NCI-H128 (cell line): ENCODE data around the gene WDR1.

Source experiments
- DNase-seq: peaks from one replicate; lab custom pipeline; 2025; ENCODE audit not compliant: unreplicated experiment; lab: John Stamatoyannopoulos, UW

WDR1 gene

DNA sequence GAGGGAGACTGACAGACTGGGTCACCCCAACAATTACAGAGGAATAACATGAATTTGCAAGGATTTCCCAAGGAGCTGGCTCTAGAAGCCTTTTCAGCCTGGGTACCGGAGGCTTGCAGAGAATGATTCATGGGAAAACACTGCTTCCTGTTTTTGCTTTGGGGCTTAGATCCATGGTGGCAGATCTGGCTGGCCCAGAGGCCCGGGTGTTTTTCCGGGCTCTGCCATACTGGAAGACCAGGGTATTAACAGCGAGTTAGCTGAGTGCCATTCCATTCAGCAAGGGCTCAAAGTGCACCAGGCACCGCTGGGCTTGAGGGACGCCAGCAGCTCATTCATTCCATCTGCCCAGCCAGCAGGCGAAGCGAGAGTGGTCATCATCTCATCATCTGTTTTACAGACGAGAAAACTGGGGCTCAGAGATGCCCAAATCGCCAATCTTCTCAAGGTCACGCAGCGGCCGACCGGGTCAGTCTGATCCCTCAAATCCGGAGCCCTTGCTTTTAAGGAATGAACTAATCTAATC lies 1.3 kb downstream of the WDR1 start:
- no peak for DNase-seq

GRCh38 chr4:10114607-10115006 lies 2.0 kb downstream of the WDR1 start:
- no peak for DNase-seq

GRCh38 chr4:10114147-10114546 lies 2.5 kb downstream of the WDR1 start:
- DNase-seq: no peak

GRCh38 chr4:10113362-10114047 lies 3.1 kb downstream of the WDR1 start:
- DNase-seq: no peak

GRCh38 chr4:10112658-10113284 lies 3.8 kb downstream of the WDR1 start:
- no peak for DNase-seq

DNA sequence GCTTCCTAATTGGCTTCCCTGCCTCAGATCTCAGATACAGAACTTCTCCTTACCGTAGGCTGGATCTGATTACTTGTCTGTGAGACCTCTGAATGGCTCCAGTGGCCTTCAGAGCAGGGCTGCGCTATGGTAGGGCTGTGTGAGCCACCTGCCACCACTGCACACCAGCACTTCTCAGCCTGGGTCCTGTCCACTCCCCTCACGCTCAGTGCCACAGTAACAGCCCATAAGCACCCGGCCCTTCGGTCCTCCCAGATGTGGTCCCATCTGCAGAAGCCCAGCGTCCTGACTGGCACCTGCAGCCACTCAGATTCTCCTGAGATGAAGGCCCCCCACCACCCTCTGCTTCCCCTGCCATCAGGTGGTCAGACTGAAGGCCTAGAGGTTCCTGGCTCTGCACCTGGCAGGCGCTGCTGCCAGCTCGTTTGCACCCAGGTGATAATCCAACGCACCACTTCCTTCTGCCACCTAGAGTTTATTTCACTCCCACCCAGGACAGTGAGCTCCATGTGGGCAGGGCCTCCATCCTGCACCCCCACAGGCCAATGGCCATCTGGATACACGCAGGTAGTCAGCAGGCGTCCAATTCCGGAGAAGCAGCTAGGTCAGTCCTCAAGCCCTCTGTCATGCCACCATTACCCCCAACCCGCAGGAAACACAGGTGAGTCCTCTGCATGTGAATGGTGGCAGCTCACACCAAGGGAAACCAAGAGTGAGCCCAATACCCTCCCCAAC lies 5.4 kb downstream of the WDR1 start:
- no peak for DNase-seq

DNA sequence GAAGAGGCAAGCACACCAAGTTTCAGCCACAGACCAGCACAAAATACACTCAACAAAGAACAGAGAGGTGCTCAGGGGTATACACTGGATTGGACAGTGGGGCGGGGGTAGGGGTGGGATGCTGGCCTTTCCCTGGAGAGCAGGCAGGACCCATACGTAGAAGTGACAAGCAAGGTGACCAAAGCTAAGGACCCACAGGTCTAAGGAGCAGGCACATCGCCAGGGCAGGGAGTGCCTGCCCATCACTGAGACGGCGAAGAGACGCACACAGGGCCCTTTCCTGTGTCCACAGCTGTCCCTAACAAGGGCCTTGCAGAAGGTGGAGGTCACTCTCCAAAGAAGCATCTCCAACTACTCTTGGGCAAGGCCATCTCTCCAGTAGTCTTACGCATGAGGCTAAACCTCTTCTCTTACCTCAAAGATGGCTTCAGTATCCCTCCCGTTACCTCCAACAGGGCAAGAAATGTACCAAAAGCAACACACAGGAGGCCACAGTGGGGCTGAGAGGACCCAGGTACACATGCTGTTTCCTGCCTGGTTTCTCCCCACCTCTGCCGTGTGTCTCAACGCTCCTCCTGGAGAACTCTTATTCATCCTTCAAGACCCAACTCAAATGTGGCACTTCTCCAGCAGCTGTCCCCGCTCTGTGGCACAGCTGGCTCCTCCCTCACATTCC lies 6.5 kb downstream of the WDR1 start:
- DNase-seq: no peak

DNA sequence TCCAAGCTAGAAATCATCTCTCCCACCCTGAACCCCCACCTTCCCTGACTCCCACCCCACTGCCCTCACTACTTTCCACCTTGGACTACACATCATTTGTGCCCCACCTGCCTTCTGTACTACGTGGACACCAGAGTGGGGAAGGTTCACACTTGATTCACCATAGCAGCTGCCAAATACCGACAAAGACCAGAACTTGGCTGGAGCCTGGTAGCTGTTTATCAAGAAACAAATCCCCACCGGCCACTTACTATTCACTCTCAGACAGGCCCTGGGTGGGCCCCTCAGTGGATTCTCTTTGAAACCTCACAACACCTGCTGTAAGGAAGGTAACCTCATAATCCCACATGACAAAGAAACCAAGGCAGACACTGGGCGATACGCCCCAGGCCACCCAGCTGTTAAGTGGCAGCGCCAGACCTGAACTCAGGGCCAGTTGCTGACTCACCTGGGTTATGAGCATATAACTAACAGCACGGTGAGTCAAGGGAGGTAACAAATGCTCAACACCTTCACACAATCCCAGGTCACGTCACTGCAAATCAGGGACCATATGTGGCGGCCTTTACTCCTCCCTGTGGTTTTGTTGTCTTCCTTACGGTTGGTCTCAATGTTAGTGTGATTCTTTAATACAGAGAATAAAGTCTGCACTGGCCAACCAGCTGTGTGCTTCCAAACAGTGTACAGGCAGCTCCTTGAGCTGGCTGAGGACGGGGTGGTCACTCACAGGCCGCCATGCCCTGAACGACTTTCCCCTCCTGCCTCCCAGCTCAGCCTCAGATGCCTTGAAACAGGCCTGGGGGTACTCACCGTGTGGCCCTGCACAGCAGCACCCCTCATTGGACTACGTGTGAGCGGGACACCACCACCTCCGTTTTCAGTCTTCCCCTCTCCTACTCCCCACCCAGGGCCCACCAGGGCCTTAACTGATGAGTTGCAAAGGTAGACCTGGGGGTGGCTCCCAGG lies 7.5 kb downstream of the WDR1 start:
- no peak for DNase-seq

DNA sequence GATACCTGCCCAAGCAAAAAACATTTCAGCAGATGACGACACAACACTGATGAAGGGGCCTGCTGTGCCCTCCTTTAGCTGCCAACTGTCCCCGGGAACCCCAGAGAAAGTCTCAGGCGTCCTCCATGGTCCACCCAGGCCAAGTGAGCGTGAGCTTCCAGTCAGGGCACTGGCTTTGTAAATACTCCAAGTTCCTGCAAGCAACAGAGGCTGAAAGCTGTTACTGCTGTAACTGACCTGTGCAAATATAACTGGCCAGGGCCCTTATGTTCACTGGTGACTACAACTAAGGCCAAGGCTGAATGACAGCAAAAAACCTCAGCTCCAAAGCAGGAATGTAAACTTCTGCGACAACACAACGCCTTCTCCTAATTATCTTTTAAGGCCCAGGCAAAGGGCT lies 8.2 kb downstream of the WDR1 start:
- DNase-seq: no peak

- DNase-seq: no peak
Observed at GRCh38 chr4:10107111-10108091, 9.2 kb downstream of the WDR1 start.

DNA sequence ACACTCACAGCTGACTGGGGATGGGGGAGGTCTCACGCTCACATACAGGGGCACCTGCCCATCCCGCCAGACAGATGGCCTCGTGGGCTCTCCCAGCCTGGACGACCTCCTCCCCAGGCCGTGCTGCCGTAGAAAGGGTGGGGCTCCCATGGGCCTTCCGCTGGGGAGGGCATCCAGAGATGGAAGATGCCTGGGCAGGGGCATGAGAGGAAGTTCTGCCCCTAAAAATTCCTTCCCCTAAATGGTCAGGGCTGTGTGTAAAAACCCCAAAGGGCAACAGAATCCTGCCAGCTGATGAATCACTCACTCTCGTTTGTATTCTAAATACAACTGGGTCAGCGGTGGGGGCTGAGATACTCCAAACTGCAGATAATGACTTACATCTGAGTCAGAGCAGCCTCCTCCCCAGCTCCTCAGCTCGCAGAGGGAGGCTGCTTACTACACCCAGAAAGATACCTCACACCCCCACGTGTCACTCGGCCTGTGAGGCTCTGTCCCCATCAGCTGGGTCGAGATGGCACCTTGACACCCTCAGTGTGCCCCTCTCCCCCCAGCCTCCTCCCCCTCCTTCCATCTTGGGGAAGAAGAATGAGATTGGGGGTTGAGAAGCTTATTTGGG lies 10.1 kb downstream of the WDR1 start:
- DNase-seq: no peak

- no peak for DNase-seq
Observed at GRCh38 chr4:10105920-10106319, 10.7 kb downstream of the WDR1 start.

GRCh38 chr4:10105421-10105820 lies 11.2 kb downstream of the WDR1 start:
- DNase-seq: no peak

DNA sequence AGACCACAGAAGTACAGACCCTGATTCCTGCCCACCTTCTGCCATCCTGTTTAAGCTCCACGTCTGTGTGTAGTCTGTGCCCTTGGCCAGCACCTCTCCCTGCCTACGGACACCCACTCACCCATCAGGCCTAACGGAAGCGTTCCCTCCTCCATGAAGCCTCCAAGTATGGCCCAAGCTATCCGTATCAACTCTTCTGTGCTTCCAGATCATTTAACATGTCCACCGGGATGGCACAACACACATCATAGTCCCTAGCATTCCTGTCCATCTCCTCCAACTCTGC lies 11.7 kb downstream of the WDR1 start:
- no peak for DNase-seq

DNA sequence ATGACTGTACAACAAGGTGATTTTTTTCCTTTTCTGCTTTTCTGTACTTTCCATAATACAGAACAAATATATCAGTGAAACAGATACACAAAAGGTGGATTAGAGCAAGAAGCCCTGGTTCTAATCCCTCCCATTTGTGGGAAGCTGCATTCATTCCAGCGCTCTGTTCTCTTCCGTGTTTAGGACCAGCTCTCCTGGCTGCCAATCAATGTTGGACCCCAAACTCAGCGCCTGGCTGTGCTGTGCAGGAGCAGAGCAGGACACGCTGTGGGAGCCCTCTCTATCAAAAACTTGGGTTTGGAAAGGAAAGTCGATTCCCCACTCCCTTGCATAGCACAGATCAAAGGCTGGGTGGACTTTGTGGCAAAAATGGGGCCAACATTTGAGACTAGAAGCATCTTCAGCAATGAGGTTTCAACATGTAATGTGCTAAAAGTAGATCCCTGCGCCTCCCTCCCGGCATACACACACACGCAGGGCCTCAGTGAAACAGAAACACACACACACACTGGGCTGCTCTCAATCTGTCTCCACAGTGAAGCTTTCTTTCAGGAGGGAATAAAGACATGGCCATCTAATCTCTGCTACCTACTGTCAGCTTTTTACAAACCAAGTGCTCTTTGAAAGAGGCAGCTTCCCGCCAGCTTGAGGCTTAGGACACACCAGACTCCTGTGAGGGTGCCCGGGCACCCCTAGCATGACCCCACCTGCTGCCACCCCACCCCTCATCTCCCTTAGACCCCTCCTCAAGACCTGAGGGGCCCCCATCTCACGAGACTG lies 12.2 kb downstream of the WDR1 start:
- DNase-seq: no peak

DNA sequence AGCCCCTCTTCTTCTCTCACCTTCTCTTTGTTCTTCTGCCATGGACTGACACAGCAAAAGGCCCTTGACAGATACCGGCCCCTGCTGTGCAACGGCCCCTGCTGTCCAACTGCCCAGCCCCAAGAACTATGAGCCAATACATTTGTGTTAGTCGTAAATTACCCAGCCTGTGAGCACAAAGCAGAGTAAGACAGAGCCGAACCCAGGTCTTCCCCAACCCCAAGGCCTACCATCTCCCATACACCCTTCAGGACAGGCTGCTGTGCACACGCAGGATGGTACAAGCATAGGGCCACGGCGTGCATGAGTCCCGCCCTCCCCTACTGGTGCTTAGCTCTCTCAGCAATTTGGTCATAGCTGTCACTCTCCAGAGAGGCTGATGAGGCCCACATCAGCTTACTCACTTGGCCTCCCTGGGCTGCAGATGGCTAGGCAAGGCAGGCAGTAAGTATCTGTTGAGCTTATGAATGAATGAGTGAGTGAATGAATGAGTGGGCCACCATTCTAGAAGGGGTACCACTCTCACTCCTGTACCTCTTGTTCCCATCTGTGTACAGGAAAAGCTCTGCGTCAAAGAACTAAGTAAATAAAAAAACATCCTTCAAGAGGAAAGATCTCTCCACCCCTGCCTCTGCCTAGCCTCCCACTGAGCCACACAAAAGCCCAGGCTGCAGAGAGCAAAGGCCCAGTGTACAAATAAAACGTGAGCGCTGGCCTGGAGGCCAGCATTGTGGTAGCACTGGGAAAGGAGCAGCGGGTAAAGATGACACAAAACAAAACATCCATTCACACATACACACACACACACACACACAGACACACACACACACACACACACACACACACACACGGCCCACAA lies 13.9 kb downstream of the WDR1 start:
- DNase-seq: no peak
